Smooth muscle cell (in vitro differentiated cells): Measurements from ENCODE around the gene SARS1. TPM values are rescaled to one million over a fixed set of nuclear protein-coding genes. Genes with fewer than 3 reads are reported as not detected.

ENCODE experiments used
- DNase-seq: peaks from one replicate; lab custom pipeline; 2025; ENCODE audit not compliant: unreplicated experiment; lab: John Stamatoyannopoulos, UW
- H2AFZ ChIP-seq: fragments of 200-600 bp; sonication (generic); 2 replicates; pipeline ENCODE4 v1.6.0; 2016; ENCODE audit warnings: antibody characterized with exemption, low read depth, mild to moderate bottlenecking
- H3F3A ChIP-seq: fragments of 200-600 bp; sonication (generic); 2 replicates; pipeline ENCODE4 v1.6.0; 2017; ENCODE audit warnings: antibody characterized with exemption, low read depth
- H3K27ac ChIP-seq: fragments of 200-600 bp; sonication (generic); 2 replicates; pipeline ENCODE4 v1.5.1; 2016; ENCODE audit warnings: low read depth, mild to moderate bottlenecking
- H3K27me3 ChIP-seq: fragments of 200-600 bp; sonication (generic); 2 replicates; pipeline ENCODE4 v1.6.1; 2016; ENCODE audit warnings: low read depth, mild to moderate bottlenecking
- H3K36me3 ChIP-seq: fragments of 200-600 bp; sonication (generic); 2 replicates; pipeline ENCODE4 v1.5.1; 2016; ENCODE audit warnings: low read depth
- H3K4me1 ChIP-seq: fragments of 200-600 bp; sonication (generic); 2 replicates; pipeline ENCODE4 v1.5.1; 2016; ENCODE audit warnings: low read depth
- H3K4me2 ChIP-seq: fragments of 200-600 bp; sonication (generic); 2 replicates; pipeline ENCODE4 v1.6.0; 2016; ENCODE audit warnings: mild to moderate bottlenecking
- H3K4me3 ChIP-seq: fragments of 200-600 bp; sonication (generic); 2 replicates; pipeline ENCODE4 v1.5.1; 2016; ENCODE audit warnings: mild to moderate bottlenecking
- H3K79me2 ChIP-seq: fragments of 200-600 bp; sonication (generic); 2 replicates; pipeline ENCODE4 v1.6.0; 2016; ENCODE audit warnings: low read depth, mild to moderate bottlenecking
- H3K9ac ChIP-seq: fragments of 200-600 bp; sonication (generic); 2 replicates; pipeline ENCODE4 v1.6.0; 2016; ENCODE audit warnings: low read depth
- H3K9me3 ChIP-seq: fragments of 200-600 bp; sonication (generic); replicated peaks from 2 replicates; pipeline ENCODE4 v1.5.1; 2016; ENCODE audit warnings: low read depth
- H4K20me1 ChIP-seq: fragments of 200-600 bp; sonication (generic); 2 replicates; pipeline ENCODE4 v1.6.0; 2016; ENCODE audit warnings: low read depth
- WGBS: methylation state at CpG from one replicate; pipeline ENCODE4 v1.1.7; 2016; ENCODE audit warnings: low lambda C conversion rate; 5-methylcytosine and 5-hydroxymethylcytosine counted together
- polyA plus RNA-seq: library from polyadenylated mRNA; unstranded; fragments of >200 nt; fragmentation: Nextera tagmentation; extraction: Ambion mirVana; gene quantifications from 2 replicates; pipeline ENCODE4 v1.2.1, GENCODE V29; 2016
- total RNA-seq: library from RNA; depleted of rRNA; stranded (reverse); fragments of >200 nt; gene quantifications from 2 replicates; pipeline ENCODE4 v1.2.3, GENCODE V29; 2014
- TF ChIP-seq, protein P1 (sequence below): fragments of 200-600 bp; sonication (generic); IDR thresholded peaks from 2 replicates; pipeline ENCODE4 v1.5.1; 2017; ENCODE audit warnings: borderline replicate concordance, mild to moderate bottlenecking, antibody characterized with exemption; ENCODE audit not compliant: insufficient read depth, poor library complexity, severe bottlenecking

The SARS1 gene
- total and polyA plus RNA-seq, 2 experiments from 2014 or later = 157 to 176 TPM

DNA sequence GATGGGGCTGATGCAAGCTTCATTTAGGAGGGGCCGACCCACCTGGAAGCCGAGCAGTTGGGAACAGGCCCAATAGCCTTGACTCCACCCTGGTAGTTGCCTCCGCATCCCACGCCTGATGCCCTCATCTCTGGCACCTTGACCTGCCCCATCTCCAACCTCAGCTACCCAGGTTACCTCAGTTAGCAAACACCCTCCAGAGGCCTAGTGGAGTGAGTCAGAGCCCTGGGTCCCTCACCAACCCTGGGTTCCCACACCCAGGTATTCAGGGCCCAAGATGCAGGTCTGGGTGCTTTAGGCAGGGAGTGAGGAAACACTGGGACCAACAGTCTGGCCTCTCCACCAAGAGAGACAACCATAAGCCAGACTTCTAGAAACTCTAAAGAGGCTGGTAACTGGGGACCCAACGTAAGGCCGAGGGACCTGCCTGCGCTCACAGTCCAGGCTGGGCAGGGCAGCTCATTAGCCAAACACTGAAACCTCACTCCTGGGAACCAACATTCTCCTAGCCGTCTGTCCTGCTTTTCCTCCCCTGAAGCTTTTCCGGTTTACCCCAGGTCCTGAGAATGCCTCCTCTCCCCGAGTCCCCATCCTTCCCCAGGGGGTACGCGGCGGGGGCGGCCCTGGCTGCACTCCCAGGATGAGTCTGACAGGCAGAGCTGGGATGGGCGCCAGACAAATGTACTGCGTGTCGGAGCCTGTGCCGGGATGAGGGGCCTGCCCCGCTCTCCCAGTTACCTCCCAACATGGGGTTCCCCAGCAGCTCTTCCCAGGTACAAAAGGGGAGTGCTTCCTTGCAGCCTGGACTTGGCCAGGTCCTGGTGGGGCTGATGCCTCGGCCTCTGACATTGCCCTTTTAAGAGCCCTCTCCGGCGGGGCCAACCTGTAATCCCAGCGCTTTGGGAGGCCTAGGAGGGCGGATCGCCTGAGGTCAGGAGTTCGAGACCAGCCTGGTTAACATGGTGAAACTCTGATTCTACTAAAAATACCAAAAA is 26.7 kb downstream of the SARS1 start:
- H3K9ac ChIP-seq = no peak overlapping the region
- H3K79me2 ChIP-seq = no peaks in the 10 kb centered on the region
- H3K9me3 ChIP-seq = no peaks in the 10 kb centered on the region
- TF ChIP-seq, protein P1, sequence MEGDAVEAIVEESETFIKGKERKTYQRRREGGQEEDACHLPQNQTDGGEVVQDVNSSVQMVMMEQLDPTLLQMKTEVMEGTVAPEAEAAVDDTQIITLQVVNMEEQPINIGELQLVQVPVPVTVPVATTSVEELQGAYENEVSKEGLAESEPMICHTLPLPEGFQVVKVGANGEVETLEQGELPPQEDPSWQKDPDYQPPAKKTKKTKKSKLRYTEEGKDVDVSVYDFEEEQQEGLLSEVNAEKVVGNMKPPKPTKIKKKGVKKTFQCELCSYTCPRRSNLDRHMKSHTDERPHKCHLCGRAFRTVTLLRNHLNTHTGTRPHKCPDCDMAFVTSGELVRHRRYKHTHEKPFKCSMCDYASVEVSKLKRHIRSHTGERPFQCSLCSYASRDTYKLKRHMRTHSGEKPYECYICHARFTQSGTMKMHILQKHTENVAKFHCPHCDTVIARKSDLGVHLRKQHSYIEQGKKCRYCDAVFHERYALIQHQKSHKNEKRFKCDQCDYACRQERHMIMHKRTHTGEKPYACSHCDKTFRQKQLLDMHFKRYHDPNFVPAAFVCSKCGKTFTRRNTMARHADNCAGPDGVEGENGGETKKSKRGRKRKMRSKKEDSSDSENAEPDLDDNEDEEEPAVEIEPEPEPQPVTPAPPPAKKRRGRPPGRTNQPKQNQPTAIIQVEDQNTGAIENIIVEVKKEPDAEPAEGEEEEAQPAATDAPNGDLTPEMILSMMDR = no peak
- H3F3A ChIP-seq = peaks cover 13% of the 10 kb centered on the region
- peak overlapping the region; percentile 47 for H3K27ac ChIP-seq
- WGBS = 54% methylated on average over 26 of the region's 26 CpGs
- H3K4me2 ChIP-seq = no peak overlapping the region
- H3K4me3 ChIP-seq = no peak overlapping the region
- H3K4me1 ChIP-seq = peaks cover 21% of the 10 kb centered on the region
- no peak for DNase-seq
- H3K36me3 ChIP-seq = peaks cover 14% of the 10 kb centered on the region
- H3K27me3 ChIP-seq = no peaks in the 10 kb centered on the region
- no peak overlapping the region for H2AFZ ChIP-seq
- H4K20me1 ChIP-seq = no peaks in the 10 kb centered on the region

DNA sequence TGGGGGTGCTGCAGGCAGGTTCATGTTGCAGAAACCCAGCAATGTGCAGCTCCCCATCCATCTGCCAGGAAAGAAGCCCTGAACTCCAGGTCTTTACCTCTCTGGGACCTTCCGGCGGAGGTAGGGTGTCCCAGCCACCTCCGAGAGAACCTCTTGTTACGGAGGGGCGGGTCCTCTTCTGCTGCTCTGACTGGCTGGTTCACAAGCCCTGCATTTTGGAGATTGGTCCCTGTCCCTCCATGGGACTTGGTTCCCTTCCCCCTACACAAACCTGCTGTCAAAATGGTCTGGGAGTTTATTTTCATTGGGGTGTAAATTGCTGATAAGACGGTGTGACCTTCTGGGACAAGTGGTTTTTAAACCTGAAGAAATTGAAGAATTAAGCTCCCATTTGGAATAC is 27.6 kb downstream of the SARS1 start:
- WGBS = 57% methylated on average over 6 of the region's 6 CpGs
- Histone ChIP-seq H3K36me3 (peaks cover 13% of the 10 kb centered on the region), H3K27ac (no peak overlapping the region), H3F3A (peaks cover 13% of the 10 kb centered on the region), H3K27me3 (no peaks in the 10 kb centered on the region), H3K79me2 (no peaks in the 10 kb centered on the region), H2AFZ (no peak overlapping the region), H3K4me3 (no peak overlapping the region), H3K4me2 (no peak overlapping the region), H3K9ac (no peak overlapping the region), H3K9me3 (no peaks in the 10 kb centered on the region), H3K4me1 (peaks cover 21% of the 10 kb centered on the region), H4K20me1 (no peaks in the 10 kb centered on the region)
- no peak for DNase-seq
- TF ChIP-seq, protein P1 = no peak

DNA sequence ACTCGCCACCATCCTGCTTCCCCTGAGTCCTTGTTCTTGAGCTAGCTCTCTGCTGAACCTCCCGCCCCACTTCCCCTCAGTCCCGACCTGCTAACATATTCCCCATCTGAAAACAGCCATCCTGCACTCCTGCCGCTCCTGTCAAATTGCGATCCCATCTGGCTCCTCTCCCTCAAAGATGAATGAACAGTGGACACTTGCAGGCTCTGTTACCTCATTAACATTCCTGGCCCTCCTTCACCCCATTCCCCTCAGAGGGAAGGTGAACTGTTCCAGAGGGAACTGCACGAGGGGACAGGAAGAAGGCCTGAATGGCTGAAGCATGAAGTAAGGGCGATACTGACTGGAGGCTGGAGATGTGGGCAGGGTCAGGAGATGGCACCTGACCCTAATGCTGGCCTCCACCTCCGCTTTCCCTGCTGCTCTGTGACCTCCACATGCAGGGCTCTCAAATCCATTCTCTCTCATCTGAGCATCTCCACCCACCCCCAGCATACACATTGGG is 28.2 kb downstream of the SARS1 start:
- TF ChIP-seq, protein P1 = no peak
- Histone ChIP-seq H4K20me1 (no peaks in the 10 kb centered on the region), H3K4me3 (no peak overlapping the region), H3F3A (peaks cover 13% of the 10 kb centered on the region), H3K36me3 (peaks cover 8% of the 10 kb centered on the region), H3K9ac (no peak overlapping the region), H2AFZ (no peak overlapping the region), H3K79me2 (no peaks in the 10 kb centered on the region), H3K27me3 (no peaks in the 10 kb centered on the region), H3K9me3 (no peaks in the 10 kb centered on the region), H3K27ac (no peak overlapping the region), H3K4me1 (peaks cover 21% of the 10 kb centered on the region), H3K4me2 (no peak overlapping the region)
- 69% methylated on average over 8 of the region's 8 CpGs for WGBS
- no peak for DNase-seq
